Stimulated activated CD8-positive, alpha-beta memory T cell treated with anti-CD3 and anti-CD28 coated beads, Interleukin-4, amount 100 ng/mL, for 48 hours (primary cell): ENCODE results near the gene KLRC2.
"Not testable (repeated sequence)": the region's sequence is repeated elsewhere in the genome, so short reads cannot be mapped to it uniquely, and the experiment has no call there.

Experiments
- DNase-seq: peaks from one replicate; pipeline ENCODE4 v3.0.0-alpha.2; 2020

Gene KLRC2

GRCh38 chr12:10435816-10436215 lies at the start of gene KLRC2:
KLRC2 (minus strand) TSS chr12:10436010; CDS start chr12:10435986, 24 bp downstream.
- not testable (repeated sequence) for DNase-seq

GRCh38 chr12:10481901-10482300 lies 46.1 kb upstream of the KLRC2 start:
- DNase-seq = not testable (repeated sequence)

DNA sequence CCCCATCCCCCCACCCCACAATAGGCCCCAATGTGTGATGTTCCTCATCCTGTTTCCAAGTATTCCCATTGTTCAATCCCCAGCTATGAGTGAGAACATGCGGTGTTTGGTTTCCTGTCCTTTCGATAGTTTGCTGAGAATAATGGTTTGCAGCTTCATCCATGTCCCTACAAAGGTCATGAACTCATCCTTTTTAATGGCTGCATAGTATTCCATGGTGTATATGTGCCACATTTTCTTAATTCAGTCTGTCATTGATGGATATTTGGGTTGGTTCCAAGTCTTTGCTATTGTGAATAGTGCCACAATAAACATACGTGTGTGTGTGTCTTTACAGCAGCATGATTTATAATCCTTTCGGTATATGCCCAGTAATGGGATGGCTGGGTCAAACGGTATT lies 37.0 kb upstream of the KLRC2 start:
- not testable (repeated sequence) for DNase-seq

DNA sequence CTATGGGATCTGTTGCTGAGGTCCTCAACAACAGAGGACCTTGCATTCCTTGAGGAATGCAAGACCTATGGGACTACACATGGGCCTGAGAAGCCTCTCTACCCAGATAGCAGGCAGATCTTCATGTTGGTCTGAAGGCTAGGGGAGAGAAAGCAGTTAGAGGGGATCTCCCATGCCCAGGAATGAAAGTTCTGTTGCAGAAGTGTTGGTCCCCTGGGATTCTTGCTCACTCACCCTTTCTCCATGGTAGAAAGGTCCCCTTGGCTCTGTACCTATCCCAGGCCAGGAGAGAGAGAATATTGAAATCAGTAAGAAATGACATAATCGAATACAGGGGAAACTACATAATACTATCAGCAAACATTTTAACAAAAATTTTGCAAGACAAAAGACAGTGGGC lies 33.9 kb upstream of the KLRC2 start:
- no peak for DNase-seq

DNA sequence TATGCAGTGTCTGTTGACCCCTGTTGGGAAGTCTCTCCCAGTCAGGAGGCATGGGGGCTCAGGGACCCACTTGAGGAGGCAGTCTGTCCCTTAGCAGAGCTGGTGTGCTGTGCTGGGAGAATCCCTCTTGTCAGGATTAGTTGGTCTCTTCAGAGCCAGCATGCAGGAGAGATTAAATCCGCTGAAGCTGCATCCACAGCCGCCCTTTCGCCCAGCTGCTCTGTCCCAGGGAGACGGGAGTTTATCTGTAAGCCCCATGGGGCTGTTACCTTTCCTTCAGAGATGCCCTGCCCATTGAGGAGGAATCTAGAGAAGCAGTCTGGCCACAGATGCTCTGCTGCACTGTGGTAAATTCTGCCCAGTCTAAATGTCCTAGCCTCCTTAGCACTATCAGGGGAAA lies 30.5 kb upstream of the KLRC2 start:
- DNase-seq = no peak

DNA sequence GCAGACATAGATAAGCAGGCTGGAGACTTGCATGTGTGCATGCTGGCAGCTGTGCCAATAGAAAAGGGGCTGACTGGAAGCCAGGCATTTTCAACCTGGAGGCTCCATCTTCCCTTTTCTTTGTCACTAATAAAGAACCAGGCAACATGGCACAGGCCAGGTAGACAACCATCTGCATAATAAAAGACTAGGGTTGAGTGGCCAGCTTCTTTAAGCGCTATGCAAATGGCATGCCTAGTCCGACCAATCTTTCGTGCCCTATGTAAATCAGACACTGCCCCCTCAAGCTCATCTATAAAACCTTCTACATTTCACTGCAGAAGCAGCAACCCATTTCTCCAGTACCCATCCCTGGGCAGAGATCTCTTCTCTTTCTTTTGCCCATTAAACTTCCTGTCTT lies 21.9 kb upstream of the KLRC2 start:
- no peak for DNase-seq

GRCh38 chr12:10456856-10457255 lies 21.0 kb upstream of the KLRC2 start:
- no peak for DNase-seq

- no peak for DNase-seq
Measured at GRCh38 chr12:10455766-10456165, 20.0 kb upstream of the KLRC2 start.

- no peak for DNase-seq
Measured at GRCh38 chr12:10454531-10454930, 18.7 kb upstream of the KLRC2 start.

GRCh38 chr12:10453156-10453555 lies 17.3 kb upstream of the KLRC2 start, which contains the start of gene KLRC1:
KLRC1 (minus strand) TSS chr12:10453377; CDS start chr12:10451156, 2,221 bp downstream.
- DNase-seq = no peak

GRCh38 chr12:10448236-10448635 lies 12.4 kb upstream of the KLRC2 start:
- no peak for DNase-seq

DNA sequence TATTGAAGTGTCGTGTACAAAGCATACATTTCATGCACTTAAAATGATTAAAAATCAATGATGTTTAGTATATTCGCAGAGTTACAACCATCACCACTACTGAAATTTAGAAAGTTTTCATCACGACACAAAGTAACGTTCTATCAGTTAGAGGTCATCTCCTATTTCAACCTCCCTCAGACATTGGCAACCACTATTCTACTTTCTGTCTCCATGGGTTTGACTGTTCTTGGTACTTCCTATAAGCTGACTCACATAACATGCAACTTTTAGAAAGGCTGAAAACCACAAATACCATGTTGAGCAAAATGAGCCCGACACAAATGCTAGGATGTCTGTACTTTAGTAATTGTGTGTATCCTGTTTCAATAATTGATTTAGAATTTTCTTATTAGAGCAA lies 10.2 kb upstream of the KLRC2 start:
- not testable (repeated sequence) for DNase-seq

GRCh38 chr12:10441144-10441543 lies 5.3 kb upstream of the KLRC2 start:
- DNase-seq = not testable (repeated sequence)

- DNase-seq = not testable (repeated sequence)
Measured at GRCh38 chr12:10439608-10440274, 3.9 kb upstream of the KLRC2 start.

DNA sequence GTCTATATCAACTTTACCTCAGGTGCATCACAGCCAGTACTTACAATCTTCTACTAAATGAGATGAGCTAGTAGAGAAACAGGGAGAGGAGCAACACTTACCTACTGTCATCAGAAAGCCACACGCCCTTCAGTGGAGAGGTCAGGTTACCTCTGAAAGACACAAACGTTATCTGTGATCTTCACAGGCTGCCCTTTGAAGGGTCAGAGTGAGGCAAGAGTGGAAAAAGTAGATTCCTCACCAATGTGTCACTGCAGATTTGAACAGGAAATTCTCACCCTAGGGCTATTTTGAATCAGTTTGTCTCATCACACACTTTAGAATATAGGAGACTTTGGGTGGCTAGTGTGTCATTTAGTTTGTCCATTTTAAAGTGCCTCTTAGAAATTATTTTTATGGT lies 1.8 kb upstream of the KLRC2 start:
- DNase-seq = not testable (repeated sequence)

GRCh38 chr12:10430623-10431022 lies 5.2 kb downstream of the KLRC2 start:
- not testable (repeated sequence) for DNase-seq

DNA sequence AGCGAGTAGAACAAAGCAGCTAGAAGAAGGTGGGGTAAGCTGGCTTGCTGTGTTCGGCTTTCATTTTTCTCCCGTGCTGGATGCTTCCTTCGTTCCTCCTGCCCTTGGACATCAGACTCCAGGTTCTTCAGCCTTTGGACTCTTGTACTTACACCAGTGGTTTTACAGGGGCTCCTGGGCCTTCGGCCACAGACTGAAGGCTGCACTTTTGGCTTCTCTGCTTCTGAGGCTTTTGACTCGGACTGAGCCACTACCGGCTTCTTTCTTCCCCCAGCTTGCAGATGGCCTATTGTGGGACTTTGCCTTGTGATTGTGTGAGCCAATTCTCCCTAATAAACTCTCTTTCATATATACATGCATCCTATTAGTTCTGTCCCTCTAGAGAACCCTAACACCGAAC lies 9.9 kb downstream of the KLRC2 start:
- DNase-seq = not testable (repeated sequence)

DNA sequence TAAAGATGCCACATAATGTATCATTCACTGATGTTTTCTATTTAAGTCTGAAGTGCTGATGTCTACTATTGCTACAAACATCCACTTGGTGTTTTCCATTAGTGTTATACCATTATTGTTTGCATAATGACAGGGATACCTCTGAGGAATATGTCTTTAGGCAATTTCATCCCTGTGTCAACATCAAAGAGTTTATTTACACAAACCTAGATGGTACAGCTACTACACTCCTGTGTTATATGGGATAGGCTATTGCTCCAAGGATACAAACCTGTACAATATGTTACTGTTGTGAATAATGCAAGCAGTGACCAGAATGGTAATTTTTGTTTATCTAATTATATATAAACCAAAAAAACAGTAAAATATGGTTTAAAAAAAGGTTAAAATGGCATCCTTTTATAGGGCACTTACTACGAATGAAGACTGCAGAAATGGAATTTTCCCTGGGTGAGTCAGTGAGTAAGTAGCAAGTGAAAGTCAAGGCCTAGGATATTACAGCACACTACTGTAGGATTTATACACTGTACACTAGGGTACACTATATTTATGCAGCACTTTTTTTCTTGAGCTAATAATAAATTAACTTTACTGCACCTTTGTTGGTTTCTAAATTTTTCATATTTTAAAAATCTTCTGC lies 11.4 kb downstream of the KLRC2 start:
- not testable (repeated sequence) for DNase-seq

- not testable (repeated sequence) for DNase-seq
Measured at GRCh38 chr12:10422159-10422558, 13.7 kb downstream of the KLRC2 start.

DNA sequence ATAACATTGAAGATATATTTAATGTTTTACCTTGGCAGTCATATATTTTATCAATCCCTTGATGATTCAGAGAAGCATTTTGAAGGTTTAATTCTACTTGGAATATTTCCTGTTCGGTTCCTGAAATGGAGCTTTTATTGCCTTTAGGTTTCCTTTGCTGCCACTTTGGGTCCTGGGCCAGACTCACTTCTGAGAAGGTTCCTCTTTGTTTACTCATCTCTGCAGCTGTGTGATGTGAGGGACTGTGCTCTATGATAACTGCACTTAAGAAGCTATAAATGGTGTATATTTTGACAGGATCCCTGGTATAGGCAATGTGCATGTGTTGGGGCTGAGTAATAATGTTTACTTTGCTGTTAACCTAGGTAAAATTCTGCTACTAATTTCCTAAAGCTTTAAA lies 15.5 kb downstream of the KLRC2 start, which contains the start of gene KLRC3:
Gene KLRC3 (minus strand): TSS at position 262 of the 400 bp plus-strand sequence. CDS start 45 bp downstream, at position 217.
- not testable (repeated sequence) for DNase-seq

DNA sequence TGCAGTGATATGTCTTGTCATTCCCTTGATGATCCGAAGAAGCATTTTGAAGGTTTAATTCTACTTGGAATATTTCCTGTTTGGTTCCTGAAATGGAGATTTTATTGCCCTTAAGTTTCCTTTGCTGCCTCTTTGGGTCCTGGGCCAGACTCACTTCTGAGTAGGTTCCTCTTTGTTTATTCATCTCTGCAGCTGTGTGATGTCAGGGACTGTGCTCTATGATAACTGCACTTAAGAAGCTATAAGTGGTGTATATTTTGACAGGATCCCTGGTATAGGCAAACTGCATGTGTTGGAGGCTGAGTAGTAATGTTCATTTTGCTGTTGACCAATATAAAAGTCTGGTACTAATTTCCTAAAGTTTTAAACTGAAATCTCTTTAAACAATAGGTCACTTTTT lies 26.4 kb downstream of the KLRC2 start, which contains the start of gene KLRC4:
Gene KLRC4 (minus strand): TSS at position 366 of the 400 bp plus-strand sequence. CDS start 182 bp downstream, at position 184.
- DNase-seq = no peak

DNA sequence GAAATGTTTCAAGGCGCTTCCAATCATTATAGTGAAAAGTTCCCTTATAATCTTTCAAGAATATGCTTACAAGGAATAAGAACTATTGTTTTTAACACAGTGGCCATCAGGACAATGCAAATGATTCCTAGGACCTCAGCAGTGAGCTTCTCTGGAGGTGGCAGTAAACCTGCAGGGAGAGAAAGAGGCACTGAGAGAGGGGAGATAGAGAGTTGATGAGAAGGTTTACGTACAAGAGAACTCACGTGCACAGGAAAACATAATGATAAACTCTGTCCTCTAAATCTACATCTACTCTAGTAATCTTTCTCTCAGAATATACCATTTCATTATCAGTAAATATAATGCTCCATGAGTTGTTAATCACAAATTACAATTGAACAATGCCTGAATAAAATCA lies 27.0 kb downstream of the KLRC2 start:
- no peak for DNase-seq

- DNase-seq = no peak
Measured at GRCh38 chr12:10406725-10407124, 29.1 kb downstream of the KLRC2 start.

GRCh38 chr12:10405294-10405693 lies 30.5 kb downstream of the KLRC2 start:
- no peak for DNase-seq
